Pericardium fibroblast (primary cell): Measurements from ENCODE around the gene AXDND1. TPM values are rescaled to one million over a fixed set of nuclear protein-coding genes. Genes with fewer than 3 reads are reported as not detected.

Experiments
- total RNA-seq: library from RNA; depleted of rRNA; stranded (reverse); fragments of >200 nt; gene quantifications from 2 replicates; pipeline ENCODE4 v1.2.3, GENCODE V29; 2015

AXDND1 gene, protein sequence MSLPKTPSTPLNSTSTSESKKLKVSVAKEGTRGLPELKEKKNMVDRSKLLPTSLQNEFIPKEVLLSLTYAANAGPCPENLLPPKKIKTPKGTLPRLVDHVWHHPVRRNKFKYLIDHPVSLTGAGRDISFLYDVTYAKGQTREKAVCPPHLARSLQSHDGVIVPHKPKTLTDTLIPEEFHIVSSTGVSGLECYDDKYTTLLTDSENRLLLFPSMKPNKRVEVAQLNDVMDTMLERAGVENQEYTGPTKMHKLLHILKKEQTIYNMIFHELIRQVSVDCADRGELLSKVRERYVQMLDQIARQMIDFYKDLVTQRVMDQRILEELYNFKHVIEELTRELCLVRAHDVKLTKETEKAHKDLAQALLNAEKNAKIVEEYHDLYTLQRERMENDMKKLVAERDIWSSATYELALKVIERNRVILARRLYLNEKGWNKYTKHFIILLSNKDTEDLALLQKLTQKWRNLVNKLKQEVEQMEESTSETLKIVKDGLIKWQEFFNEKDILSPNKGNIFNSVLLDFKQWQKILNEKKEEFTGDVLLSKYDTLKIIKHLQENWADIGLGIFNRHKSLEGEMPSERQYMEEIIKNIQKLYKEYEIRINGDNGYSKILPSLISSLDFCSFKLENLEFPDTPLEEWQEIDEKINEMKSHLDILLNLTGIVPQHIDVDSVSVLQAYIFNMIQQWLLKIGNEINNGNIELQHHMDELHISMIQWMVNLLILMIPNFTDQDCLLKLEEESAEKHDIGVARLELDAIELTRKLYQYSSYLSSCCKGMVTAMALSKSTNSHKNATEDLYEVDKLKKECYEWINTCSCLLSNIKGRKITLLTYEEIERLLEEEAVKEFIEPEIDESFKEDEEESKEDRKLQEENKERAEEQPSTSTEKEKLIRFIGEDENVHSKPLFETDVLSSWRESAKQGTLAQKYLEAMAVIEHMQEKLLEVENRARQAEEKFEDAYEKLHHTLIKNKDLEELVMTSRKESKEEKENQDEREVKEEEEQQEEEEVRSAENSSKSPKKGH
- 0.09 TPM in 1 of 2 replicates, not detected in the other for total RNA-seq

DNA sequence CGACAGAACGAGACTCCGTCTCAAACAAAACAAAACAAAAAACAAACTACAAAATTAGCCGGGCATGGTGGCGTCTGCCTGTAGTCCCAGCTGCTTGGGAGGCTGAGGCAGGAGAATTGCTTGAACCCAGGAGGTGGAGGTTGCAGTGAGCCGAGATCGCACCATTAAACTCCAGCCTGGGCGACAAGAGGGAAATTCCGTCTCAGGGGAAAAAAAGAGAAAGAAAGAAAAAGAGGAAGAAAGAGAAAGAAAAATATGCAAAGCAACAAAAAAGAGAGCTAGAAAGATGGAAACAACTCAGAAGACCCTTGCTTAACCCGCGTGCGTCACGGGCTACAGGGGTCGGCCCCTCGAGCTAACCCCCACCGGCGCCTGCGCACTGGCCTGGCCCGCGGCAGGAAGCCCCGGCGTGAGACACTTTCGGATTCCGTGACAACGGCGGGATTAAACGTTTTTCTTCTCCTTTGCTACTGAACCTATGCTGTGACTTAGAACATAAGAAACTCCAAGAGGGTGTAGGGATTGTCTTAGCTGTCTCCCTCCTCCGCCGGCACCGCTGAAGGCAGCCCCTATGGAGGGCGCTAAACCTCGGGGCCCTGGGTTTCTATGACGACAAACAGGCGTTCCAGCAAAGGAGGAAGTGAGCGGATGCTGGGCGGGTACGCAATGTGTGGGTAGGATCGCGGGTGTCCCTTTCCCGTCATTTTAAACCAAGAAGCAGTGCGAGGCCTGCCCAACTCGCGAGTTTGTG, at the start of gene AXDND1:
AXDND1 (plus strand) TSS at position 630 of the 751 bp plus-strand sequence. CDS start 539 bp downstream, outside the sequence.

DNA sequence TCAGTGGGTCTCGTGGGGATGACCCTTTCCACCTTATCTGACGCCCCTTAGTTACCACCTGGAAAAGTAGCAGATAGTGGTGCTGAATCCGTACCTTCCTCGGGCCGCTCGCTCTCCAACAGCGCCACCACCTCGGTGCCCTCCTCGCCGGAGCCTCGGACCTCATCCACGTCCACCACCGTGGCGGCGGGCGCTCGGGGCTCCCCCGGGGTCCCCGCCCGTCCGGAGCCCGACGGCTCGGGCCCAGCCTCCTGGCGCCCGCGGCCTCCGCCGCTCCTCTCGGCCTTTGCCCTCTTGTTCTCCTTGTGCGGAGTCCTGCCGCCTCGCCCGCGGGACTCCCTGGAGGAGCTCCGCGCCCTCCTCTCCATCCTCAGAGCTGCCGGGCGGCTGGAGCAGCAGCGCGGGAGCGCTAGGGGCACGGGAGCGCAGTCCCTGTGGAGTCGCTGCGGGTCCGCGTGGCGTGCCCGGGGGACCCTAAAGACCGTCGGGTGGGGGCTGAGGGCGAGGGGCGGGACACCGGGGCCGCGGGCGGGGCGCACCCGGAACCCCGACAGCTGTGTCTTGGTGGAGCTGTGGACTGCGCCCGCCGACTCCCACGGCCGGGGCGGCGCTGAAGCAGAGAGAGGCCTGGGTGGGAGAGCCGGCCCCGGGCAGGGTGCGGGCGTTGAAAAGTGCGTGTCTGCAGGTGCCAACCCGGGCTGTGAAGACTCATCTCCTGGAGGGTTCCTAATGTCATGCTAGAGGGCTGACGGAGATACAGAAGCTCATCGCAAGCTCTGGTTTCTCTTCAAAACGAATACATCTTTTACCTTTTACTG, 209.9 kb downstream of the AXDND1 start, which contains the start of gene NPHS2:
NPHS2 (minus strand) TSS at position 452 of the 818 bp plus-strand sequence; CDS start at position 368, 84 bp downstream.

DNA sequence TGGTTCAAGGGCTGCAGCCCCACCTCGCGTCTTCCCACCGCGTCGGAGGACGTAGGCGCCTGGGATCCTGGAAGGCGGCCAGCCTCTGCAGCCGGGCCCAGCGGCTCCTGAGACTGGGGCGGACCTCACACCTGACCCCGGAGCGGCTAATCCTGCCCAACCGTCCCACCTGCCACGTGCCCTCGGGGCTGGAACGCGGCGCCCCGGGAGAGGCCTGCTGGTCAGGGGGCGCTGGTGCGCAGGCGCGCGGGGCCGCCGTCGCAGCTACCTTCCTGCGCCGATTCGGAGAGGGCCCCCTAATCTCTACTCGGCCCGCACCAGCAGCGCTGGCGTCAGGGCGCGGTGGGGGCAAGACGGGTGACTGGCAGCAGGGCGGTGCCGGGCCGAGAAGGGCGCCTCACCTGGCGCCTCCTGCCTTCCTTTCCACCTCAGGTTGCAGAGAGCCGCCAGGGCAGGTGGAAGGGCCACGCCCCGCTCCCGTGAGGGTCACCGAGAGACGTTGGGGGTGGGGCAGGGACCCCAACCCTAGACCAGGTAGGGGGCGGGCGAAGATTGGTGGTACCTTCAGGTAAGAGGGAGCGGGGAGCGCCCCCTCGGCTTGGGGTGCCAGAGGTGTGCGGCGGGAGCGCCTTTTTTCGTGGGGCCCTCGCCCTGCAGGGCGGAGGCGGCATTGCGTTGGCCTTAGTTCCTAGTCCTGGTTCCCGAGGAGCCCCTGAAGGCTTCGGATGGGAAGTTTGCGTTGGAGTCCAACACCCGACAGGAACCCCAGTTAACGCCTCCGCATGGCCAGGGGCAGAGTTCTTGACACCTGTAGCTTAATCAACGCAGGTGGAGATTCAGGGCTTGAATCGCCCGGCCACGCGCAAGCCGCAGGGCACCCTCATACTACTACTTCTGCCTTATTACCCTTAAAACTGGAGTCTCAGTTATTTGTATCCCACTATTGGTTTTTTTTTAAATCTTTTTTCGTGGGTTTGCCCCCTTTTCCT, 226.1 kb downstream of the AXDND1 start, which contains the start of gene TDRD5:
TDRD5 (plus strand) TSS at position 241 of the 989 bp plus-strand sequence. CDS start 784 bp downstream, outside the sequence.

Other genes starting within 250 kb of the AXDND1 start
- 6.8 and 11.0 TPM in 2 replicates for gene ABL2, start 136.3 kb upstream of the AXDND1 start, total RNA-seq
- 19.4 and 23.2 TPM in 2 replicates for gene SOAT1, start 72.2 kb upstream of the AXDND1 start, total RNA-seq
- not detected in 2 replicates for gene NPHS2, start 210.0 kb downstream of the AXDND1 start, total RNA-seq
- gene TDRD5, start 225.9 kb downstream of the AXDND1 start, total RNA-seq, result not detected in 2 replicates